K562 (cell line): ENCODE results near the gene RAD54L. TPM values are rescaled to one million over a fixed set of nuclear protein-coding genes. Genes with fewer than 3 reads are reported as not detected.

Source experiments
- ATAC-seq: fragments of 200-7000 bp; cut with Tn5 transposase; 3 replicates; pipeline ENCODE4 v1.9.1; 2020; ENCODE audit warnings: moderate library complexity
- BruUV-seq: library from RNA; stranded (reverse); fragments of 400-500 nt; replicated peaks from 2 replicates; lab custom pipeline; 2021; lab: Mats Ljungman, UMichigan
- CTCF ChIA-PET: fragments of 300-600 bp; formaldehyde crosslinking; extraction: SDS; loops from one replicate; lab custom pipeline; 2021; ENCODE audit warnings: low intra/inter-chr PET ratio; lab: Yijun Ruan, JAX
- POLR2A ChIA-PET: fragments of 300-600, 350-650 bp; sonication (Branson Sonifier 250); formaldehyde crosslinking; extraction: SDS; loops from one replicate; lab custom pipeline; 2021; ENCODE audit warnings: antibody characterized with exemption, inconsistent platforms; lab: Yijun Ruan, JAX
- DNase-seq, 4 experiments: peaks; one replicate each; pipeline versions ENCODE4 v3.0.0 to v3.0.0-alpha.2; 2011 to 2018; ENCODE audit warnings: low spot score in 3 of 4, mixed read lengths in 3 of 4; ENCODE audit errors: extremely low read depth in 1 of 4
- FAIRE-seq: peaks from 2 replicates; lab custom pipeline; 2011; peaks lifted over from hg19 to GRCh38; lab: Jason Lieb, UNC
- H2AFZ ChIP-seq: 2 replicates; pipeline ENCODE4 v1.6.0; 2011; ENCODE audit warnings: low read depth, low read length, control low read depth, inconsistent platforms
- H3K27ac ChIP-seq: fragments of 200-600 bp; 3 replicates; pipeline ENCODE4 v1.8.0; 2011; ENCODE audit warnings: low read depth, mild to moderate bottlenecking, control low read depth, inconsistent platforms, low read length, moderate library complexity, mixed read lengths; ENCODE audit errors: extremely low read depth
- H3K27me3 ChIP-seq, 2 experiments: fragments of 300-600 bp in 1 of 2; 2 replicates in 1 of 2; 3 replicates in 1 of 2; pipeline versions ENCODE4 v1.6.0 to v1.8.0; 2011; ENCODE audit warnings: inconsistent platforms in 2 of 2, low read length in 2 of 2, mild to moderate bottlenecking in 1 of 2, mixed read lengths in 1 of 2, moderate library complexity in 1 of 2; ENCODE audit not compliant: control insufficient read depth in 2 of 2, insufficient read depth in 2 of 2
- H3K36me3 ChIP-seq: fragments of 300-600 bp; 3 replicates; pipeline ENCODE4 v1.8.0; 2011; ENCODE audit warnings: mild to moderate bottlenecking, low read length, inconsistent platforms; ENCODE audit not compliant: control insufficient read depth, insufficient read depth
- H3K4me1 ChIP-seq, 2 experiments: fragments of 200-600 bp in 1 of 2; replicated peaks in 1 of 2; 2 replicates in 1 of 2; 3 replicates in 1 of 2; pipeline versions ENCODE4 v1.5.1 to v1.8.0; 2011; ENCODE audit warnings: inconsistent platforms in 2 of 2, low read length in 2 of 2, mild to moderate bottlenecking in 1 of 2, mixed read lengths in 1 of 2, moderate library complexity in 1 of 2; ENCODE audit not compliant: control insufficient read depth in 2 of 2, insufficient read depth in 2 of 2
- H3K4me2 ChIP-seq: 2 replicates; pipeline ENCODE4 v1.6.1; 2011; ENCODE audit warnings: low read length, control low read depth, inconsistent platforms, mixed read lengths; ENCODE audit not compliant: insufficient read depth
- H3K4me3 ChIP-seq: fragments of 200-600 bp; sonication (generic), shearing (Covaris generic); 2 replicates; pipeline ENCODE4 v1.5.1; 2016; ENCODE audit warnings: control low read depth, inconsistent platforms
- H3K79me2 ChIP-seq: fragments of 200-600 bp; 3 replicates; pipeline ENCODE4 v1.8.0; 2011; ENCODE audit warnings: low read length, inconsistent platforms; ENCODE audit not compliant: control insufficient read depth, insufficient read depth
- H3K9ac ChIP-seq, 2 experiments: 2 replicates each; pipeline versions ENCODE4 v1.6.0 to v1.6.1; 2011; ENCODE audit warnings: low read depth in 2 of 2, low read length in 2 of 2, control low read depth in 1 of 2, inconsistent platforms in 1 of 2, mild to moderate bottlenecking in 1 of 2, mixed read lengths in 1 of 2; ENCODE audit not compliant: insufficient read depth in 1 of 2
- H3K9me1 ChIP-seq: one replicate; pipeline ENCODE4 v1.6.0; 2011; ENCODE audit warnings: inconsistent platforms, mild to moderate bottlenecking, low read length, moderate library complexity; ENCODE audit not compliant: control insufficient read depth, insufficient read depth
- H3K9me3 ChIP-seq: replicated peaks from 2 replicates; pipeline ENCODE4 v1.5.1; 2011; ENCODE audit warnings: low read depth, low read length, inconsistent platforms; ENCODE audit not compliant: control insufficient read depth, insufficient read depth
- H4K20me1 ChIP-seq: replicated peaks from 2 replicates; pipeline ENCODE4 v1.6.1; 2011; ENCODE audit warnings: low read length, inconsistent platforms, mixed read lengths; ENCODE audit not compliant: control insufficient read depth, insufficient read depth
- CHD7 ChIP-seq: fragments of 200-600 bp; sonication (generic); IDR thresholded peaks from one replicate; pipeline ENCODE4 v1.6.1; 2012; ENCODE audit warnings: mild to moderate bottlenecking, low read depth, low read length, inconsistent platforms
- NUFIP1 ChIP-seq: fragments of 450-650 bp; IDR thresholded peaks from 2 replicates; pipeline ENCODE4 v1.6.1; 2018; ENCODE audit not compliant: partially characterized antibody
- POLR2A ChIP-seq: fragments of 450-650 bp; conservative IDR thresholded peaks from 2 replicates; pipeline ENCODE4 v1.6.1; 2016
- POLR2B ChIP-seq: fragments of 450-650 bp; IDR thresholded peaks from 2 replicates; pipeline ENCODE4 v1.6.1; 2018; ENCODE audit warnings: low read depth; ENCODE audit not compliant: partially characterized antibody
- POLR2G ChIP-seq: fragments of 200-400 bp; formaldehyde crosslinking; IDR thresholded peaks from 2 replicates; pipeline ENCODE4 v1.6.1; 2017; ENCODE audit warnings: low read depth, mild to moderate bottlenecking, antibody characterized with exemption, low read length, moderate library complexity
- PRDM10 ChIP-seq: fragments of 450-650 bp; IDR thresholded peaks from 2 replicates; pipeline ENCODE4 v1.6.1; 2018; ENCODE audit not compliant: partially characterized antibody
- ZNF12 ChIP-seq: sonication (generic); formaldehyde crosslinking; IDR thresholded peaks from 2 replicates; pipeline ENCODE4 v1.4.0; 2020; ENCODE audit warnings: mild to moderate bottlenecking, missing genetic modification reagents
- WGBS: fragments of 100-300 bp; shearing (Covaris generic); methylation state at CpG from one replicate; pipeline ENCODE4 v1.1.6; 2016; ENCODE audit warnings: low coverage, mixed read lengths; ENCODE audit not compliant: insufficient coverage; ENCODE audit errors: missing lambda C conversion rate; 5-methylcytosine and 5-hydroxymethylcytosine counted together
- in situ Hi-C: fragments of 300-500 bp; cut with MboI; formaldehyde crosslinking; loops from 4 replicates; pipeline ENCODE4 v1.15.0; 2018; ENCODE audit warnings: inconsistent platforms, mixed read lengths
- intact Hi-C: fragments of 100-400 bp; cut with micrococcal nuclease; formaldehyde crosslinking; loops from 2 replicates; pipeline ENCODE4 v1.14.2; 2022
- polyA plus RNA-seq, 8 experiments: library from polyadenylated mRNA; depleted of rRNA in 4 of 8; stranded (reverse) in 5 of 8; unstranded in 3 of 8; fragments of >200 nt; fragmentation: Nextera tagmentation in 2 of 8; fragmentation: Illumina TruSeq in 1 of 8; extraction: Ambion mirVana in 2 of 8; extraction: Trizol in 1 of 8; gene quantifications; 2 replicates each; pipeline versions ENCODE4 v1.2.1 to v1.2.3, GENCODE V29; 2011 to 2014; ENCODE audit warnings: inconsistent platforms in 1 of 8, missing spikeins in 1 of 8
- total RNA-seq, 7 experiments: library from RNA; depleted of rRNA in 6 of 7; stranded (reverse); fragments of >200 nt in 6 of 7; fragmentation: Illumina TruSeq in 2 of 7; extraction: Trizol in 2 of 7; gene quantifications; 2 replicates each; pipeline versions ENCODE4 v1.2.1 to v1.2.3, GENCODE V29; 2011 to 2021; ENCODE audit warnings: low replicate concordance in 1 of 7

Gene RAD54L
- total and polyA plus RNA-seq, 9 of the 15 experiments (the other 6 are each of a cell fraction or from before 2014, with no cell fraction given) = 17.9 to 92.3 (median 37.5) TPM

GRCh38 chr1:46275030-46275337, 27.4 kb downstream of the RAD54L start:
- DNase-seq (no peak), ATAC-seq (no peak), FAIRE-seq (no peak)
- intact Hi-C loops (no loop called here), in situ Hi-C loops (no loop called here)
- no TSS peak for BruUV-seq
- Histone ChIP-seq H3K4me3 (no peak overlapping the region), H3K4me2 (no peak overlapping the region), H3K79me2 (no peaks in the 10 kb centered on the region), H3K9me1 (peaks cover 11% of the 10 kb centered on the region), H3K4me1 (peaks cover 8 to 10% of the 10 kb centered on the region in 2 experiments; a peak in 4 of 5 replicates), H2AFZ (no peak overlapping the region), H3K36me3 (peaks cover 97% of the 10 kb centered on the region), H4K20me1 (no peaks in the 10 kb centered on the region), H3K27ac (no peak overlapping the region), H3K27me3 (no peaks in the 10 kb centered on the region), H3K9ac (no peak overlapping the region), H3K9me3 (no peaks in the 10 kb centered on the region)
- ChIA-PET CTCF (no interaction called here), POLR2A (interaction anchor here (1.1 to 22.6 kb wide), 7 partner anchors 10 to 74 kb away, joined by 4 to 410 read pairs (median 6); partner anchors contain the start of genes LRRC41 and UQCRH)
- 86% methylated on average over 6 of the region's 6 CpGs for WGBS
- TF ChIP-seq ZNF12 (CRISPR knock-in tag) (no peak), POLR2B (peak; percentile 6), NUFIP1 (no peak), POLR2G (no peak), POLR2A (0 out of 2 replicates have a peak, but pooled peaks have one; percentile 59), PRDM10 (no peak), CHD7 (no peak)
